GM23338 (cell line): ENCODE data around the gene TLE3. TPM values are rescaled to one million over a fixed set of nuclear protein-coding genes. Genes with fewer than 3 reads are reported as not detected.

ENCODE experiments used
- ATAC-seq: fragments of 200-7000 bp; cut with Tn5 transposase; 3 replicates; pipeline ENCODE4 v1.9.1; 2020
- DNase-seq: peaks from one replicate; pipeline ENCODE4 v3.0.0-alpha.2; 2015; ENCODE audit warnings: low spot score
- H2AFZ ChIP-seq: fragments of 200-600 bp; sonication (generic); 2 replicates; pipeline ENCODE4 v1.8.0; 2016; ENCODE audit warnings: antibody characterized with exemption, mild to moderate bottlenecking, moderate library complexity
- H3F3A ChIP-seq: fragments of 200-600 bp; sonication (generic); replicated peaks from 2 replicates; pipeline ENCODE4 v1.8.0; 2017; ENCODE audit warnings: antibody characterized with exemption, mixed run types, low read depth
- H3K27ac ChIP-seq: fragments of 200-600 bp; sonication (generic); 2 replicates; pipeline ENCODE4 v1.6.1; 2016; ENCODE audit warnings: low read depth
- H3K27me3 ChIP-seq: fragments of 200-600 bp; sonication (generic); 2 replicates; pipeline ENCODE4 v1.8.0; 2016; ENCODE audit warnings: mild to moderate bottlenecking, mixed run types, moderate library complexity; ENCODE audit not compliant: insufficient read depth
- H3K36me3 ChIP-seq: fragments of 200-600 bp; sonication (generic); 2 replicates; pipeline ENCODE4 v1.8.0; 2016; ENCODE audit warnings: mild to moderate bottlenecking; ENCODE audit not compliant: insufficient read depth
- H3K4me1 ChIP-seq: fragments of 200-600 bp; sonication (generic); 2 replicates; pipeline ENCODE4 v1.8.0; 2016; ENCODE audit warnings: mild to moderate bottlenecking, moderate library complexity; ENCODE audit not compliant: insufficient read depth
- H3K4me2 ChIP-seq: fragments of 200-600 bp; sonication (generic); 2 replicates; pipeline ENCODE4 v1.7.1; 2017; ENCODE audit warnings: mixed run types
- H3K4me3 ChIP-seq: fragments of 200-600 bp; sonication (generic); 2 replicates; pipeline ENCODE4 v1.6.1; 2016; ENCODE audit warnings: mixed run types
- H3K79me2 ChIP-seq: fragments of 200-600 bp; sonication (generic); replicated peaks from 2 replicates; pipeline ENCODE4 v1.8.0; 2017; ENCODE audit warnings: mild to moderate bottlenecking; ENCODE audit not compliant: insufficient read depth
- H3K9me2 ChIP-seq: fragments of 200-600 bp; sonication (generic); 2 replicates; pipeline ENCODE4 v1.8.0; 2017; ENCODE audit not compliant: insufficient read depth
- H4K20me1 ChIP-seq: fragments of 200-600 bp; sonication (generic); replicated peaks from 2 replicates; pipeline ENCODE4 v1.8.0; 2017; ENCODE audit warnings: mild to moderate bottlenecking; ENCODE audit not compliant: insufficient read depth
- H3K27ac Mint-ChIP-seq: 2 replicates; pipeline ENCODE4 v1.8.0; 2020; ENCODE audit warnings: inconsistent platforms, mild to moderate bottlenecking, moderate library complexity, mixed read lengths
- H3K27me3 Mint-ChIP-seq: 3 replicates; pipeline ENCODE4 v1.8.0; 2022; ENCODE audit warnings: low read depth, mild to moderate bottlenecking, moderate library complexity, mixed read lengths, inconsistent platforms; ENCODE audit not compliant: insufficient read depth, poor library complexity
- H3K36me3 Mint-ChIP-seq: 3 replicates; pipeline ENCODE4 v1.8.0; 2021; ENCODE audit warnings: low read depth, mild to moderate bottlenecking, inconsistent platforms, moderate library complexity, mixed read lengths
- H3K4me1 Mint-ChIP-seq: 3 replicates; pipeline ENCODE4 v1.8.0; 2020; ENCODE audit warnings: mild to moderate bottlenecking, inconsistent platforms, mixed read lengths
- H3K4me3 Mint-ChIP-seq: 3 replicates; pipeline ENCODE4 v1.8.0; 2021; ENCODE audit warnings: moderate library complexity, mild to moderate bottlenecking, inconsistent platforms, mixed read lengths
- H3K9me3 Mint-ChIP-seq: 3 replicates; pipeline ENCODE4 v1.8.0; 2020; ENCODE audit warnings: moderate library complexity, mild to moderate bottlenecking, inconsistent platforms, mixed read lengths
- EZH2 ChIP-seq: fragments of 200-600 bp; sonication (generic); IDR thresholded peaks from one replicate; pipeline ENCODE4 v1.8.0; 2017; ENCODE audit warnings: antibody characterized with exemption, mild to moderate bottlenecking, low read depth; ENCODE audit not compliant: unreplicated experiment
- EZH2phosphoT487 ChIP-seq: fragments of 200-600 bp; sonication (generic); IDR thresholded peaks from one replicate; pipeline ENCODE4 v1.8.1; 2018; ENCODE audit warnings: antibody characterized with exemption; ENCODE audit not compliant: unreplicated experiment
- JUNB ChIP-seq: IDR thresholded peaks from one replicate; pipeline ENCODE4 v1.6.1; 2016; ENCODE audit warnings: antibody characterized with exemption; ENCODE audit not compliant: unreplicated experiment
- NANOG ChIP-seq: IDR thresholded peaks from 2 replicates; pipeline ENCODE4 v1.6.1; 2016; ENCODE audit warnings: antibody characterized with exemption, borderline replicate concordance
- POLR2AphosphoS5 ChIP-seq: IDR thresholded peaks from 2 replicates; pipeline ENCODE4 v1.6.1; 2016; ENCODE audit warnings: antibody characterized with exemption, low read depth
- REST ChIP-seq: IDR thresholded peaks from one replicate; pipeline ENCODE4 v1.6.1; 2018; ENCODE audit warnings: antibody characterized with exemption; ENCODE audit not compliant: unreplicated experiment
- STAT1 ChIP-seq: IDR thresholded peaks from one replicate; pipeline ENCODE4 v1.6.1; 2016; ENCODE audit warnings: antibody characterized with exemption; ENCODE audit not compliant: unreplicated experiment
- ZNF114 ChIP-seq: fragments of 250-450 bp; sonication (Bioruptor Pico); IDR thresholded peaks from 2 replicates; pipeline ENCODE4 v1.5.0; 2020; ENCODE audit warnings: mild to moderate bottlenecking, moderate library complexity
- ZNF331 ChIP-seq: fragments of 250-450 bp; sonication (Bioruptor Pico); IDR thresholded peaks from 2 replicates; pipeline ENCODE4 v1.5.0; 2020; ENCODE audit warnings: low read depth, mild to moderate bottlenecking, moderate library complexity
- ZNF462 ChIP-seq: fragments of 250-450 bp; sonication (Bioruptor Pico); IDR thresholded peaks from 2 replicates; pipeline ENCODE4 v1.5.0; 2020; ENCODE audit warnings: mild to moderate bottlenecking, moderate library complexity
- polyA plus RNA-seq: library from polyadenylated mRNA; unstranded; fragments of >200 nt; fragmentation: Nextera tagmentation; extraction: Ambion mirVana; gene quantifications from 2 replicates; pipeline ENCODE4 v1.2.1, GENCODE V29; 2016
- total RNA-seq: library from RNA; depleted of rRNA; stranded (reverse); fragments of >200 nt; shearing (Covaris generic); gene quantifications from 2 replicates; pipeline ENCODE4 v1.2.3, GENCODE V29; 2014

The TLE3 gene
- total and polyA plus RNA-seq, 2 experiments from 2014 or later = 10.4 to 79.5 TPM

DNA sequence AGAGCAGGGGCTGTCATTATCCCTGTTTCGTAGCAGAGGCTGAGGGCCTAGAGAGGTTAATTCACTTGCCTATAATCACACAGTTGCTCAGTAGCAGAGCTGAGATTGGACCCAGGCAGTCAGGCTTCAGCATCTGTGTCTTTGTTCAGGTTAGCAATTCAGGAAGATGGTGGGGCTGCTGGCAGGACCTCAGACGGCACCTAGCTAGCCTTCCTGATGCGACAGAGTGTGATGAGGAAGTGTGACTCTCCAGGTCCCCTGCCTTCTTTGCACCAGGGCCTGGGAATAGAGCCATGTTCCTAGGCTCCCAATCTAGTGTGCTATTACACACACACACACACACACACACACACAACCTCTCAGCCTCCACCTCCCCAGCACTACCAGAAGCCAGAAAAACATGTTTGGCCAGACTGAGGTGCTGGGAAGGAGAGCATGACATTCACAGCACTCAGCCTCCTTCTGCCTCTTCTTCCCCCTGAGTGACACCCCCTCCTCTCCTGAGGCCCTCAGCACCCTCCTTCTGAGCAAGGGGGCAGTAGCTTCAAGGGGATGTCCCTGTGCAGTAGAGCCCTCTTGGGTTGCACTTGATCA, 88.9 kb downstream of the TLE3 start (continued):
- TF ChIP-seq ZNF462 (no peak), ZNF331 (CRISPR knock-in tag) (no peak), ZNF114 (CRISPR knock-in tag) (no peak), EZH2phosphoT487 (no peak), STAT1 (no peak)

DNA sequence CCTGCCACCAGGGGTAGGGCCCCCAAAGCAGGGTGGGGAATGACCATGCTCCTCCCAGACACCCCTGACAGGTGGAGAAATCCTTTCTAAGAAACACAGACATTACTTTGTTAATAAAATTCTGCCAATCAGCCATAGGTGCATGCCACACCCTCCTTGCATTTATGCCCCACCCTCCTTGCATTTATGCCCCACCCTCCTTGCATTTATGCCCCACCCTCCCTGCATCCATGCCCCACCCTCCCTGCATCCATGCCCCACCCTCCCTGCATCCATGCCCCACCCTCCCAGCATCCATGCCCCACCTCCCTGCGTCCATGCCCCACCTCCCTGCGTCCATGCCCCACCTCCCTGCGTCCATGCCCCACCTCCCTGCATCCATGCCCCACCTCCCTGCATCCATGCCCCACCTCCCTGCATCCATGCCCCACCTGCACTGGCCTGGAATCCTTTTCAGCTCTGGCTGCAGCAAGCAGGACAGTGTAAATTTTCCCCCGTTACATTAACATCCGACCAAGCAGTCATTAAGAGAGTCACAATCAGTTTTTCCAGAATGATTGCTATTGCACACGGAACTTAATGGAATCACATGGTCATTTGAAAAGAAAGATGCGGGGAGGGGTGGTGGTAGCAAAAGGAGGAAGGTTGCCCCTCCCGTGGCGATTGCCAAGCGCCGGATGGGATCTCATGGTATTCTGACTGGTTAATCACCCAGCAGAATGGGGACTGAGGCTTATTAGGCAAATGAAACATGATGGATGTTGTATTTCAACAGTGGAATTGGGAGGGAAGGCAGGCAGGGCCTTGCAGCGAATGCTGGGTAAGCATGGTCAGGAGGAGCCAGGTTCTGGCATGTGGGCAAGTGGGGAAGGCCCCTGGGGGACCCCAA, 91.2 kb downstream of the TLE3 start:
- no peaks in the 10 kb centered on the region for H3K4me1 ChIP-seq
- no peak overlapping the region for H2AFZ ChIP-seq
- no peaks in the 10 kb centered on the region for H3K79me2 ChIP-seq
- no peak overlapping the region for H3K4me2 ChIP-seq
- no peaks in the 10 kb centered on the region for H3F3A ChIP-seq
- no peak overlapping the region for H3K27ac ChIP-seq
- DNase-seq = no peak
- ATAC-seq = peak; percentile 29; the same call in 1 of the 3 replicates
- no peaks in the 10 kb centered on the region for H3K9me2 ChIP-seq
- H3K4me1 Mint-ChIP-seq = peaks cover 5% of the 10 kb centered on the region
- no peaks in the 10 kb centered on the region for H3K36me3 ChIP-seq
- no peak overlapping the region for H3K4me3 Mint-ChIP-seq
- H4K20me1 ChIP-seq = no peaks in the 10 kb centered on the region
- no peak for TF ChIP-seq NANOG
- no peak for TF ChIP-seq JUNB
- no peak for TF ChIP-seq STAT1
- TF ChIP-seq EZH2phosphoT487 = no peak
- TF ChIP-seq POLR2AphosphoS5 = no peak
- TF ChIP-seq EZH2 = no peak
- TF ChIP-seq ZNF114 (CRISPR knock-in tag) = no peak
- TF ChIP-seq ZNF331 (CRISPR knock-in tag) = no peak
- TF ChIP-seq REST = no peak
- H3K27me3 Mint-ChIP-seq = peaks cover 11% of the 10 kb centered on the region
- H3K27me3 ChIP-seq = no peaks in the 10 kb centered on the region
- no peak overlapping the region for H3K27ac Mint-ChIP-seq
- peaks cover 12% of the 10 kb centered on the region for H3K36me3 Mint-ChIP-seq
- H3K9me3 Mint-ChIP-seq = peaks cover 20% of the 10 kb centered on the region
- H3K4me3 ChIP-seq = no peak overlapping the region
